GM12874 (cell line): ENCODE measurements around the gene ARL2BP.

Source experiments
- TF ChIP-seq, protein P1 (sequence below): IDR thresholded peaks from 2 replicates; pipeline ENCODE4 v1.5.1; 2011; ENCODE audit warnings: low read depth, mild to moderate bottlenecking, control low read depth, low read length, moderate library complexity; ENCODE audit not compliant: insufficient read depth

The ARL2BP gene

DNA sequence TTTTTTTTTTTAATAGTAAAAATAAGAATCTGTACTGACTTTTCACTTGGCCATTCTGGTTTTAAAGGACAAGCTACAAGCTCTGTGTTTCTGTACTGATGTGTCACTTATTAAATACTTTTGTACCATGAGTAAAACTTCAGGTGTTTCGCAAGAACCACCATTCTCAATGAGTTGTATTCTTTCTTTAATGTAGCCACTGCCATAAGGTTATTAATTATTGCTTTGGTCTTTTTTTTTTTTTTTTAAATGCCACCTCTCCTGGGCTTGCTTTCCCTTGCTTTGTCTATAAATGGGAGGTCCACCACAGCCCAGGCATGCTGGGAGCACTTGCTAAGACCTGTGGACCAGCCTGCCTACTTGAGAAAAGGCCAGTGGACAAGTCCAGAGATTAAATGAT lies 8.4 kb downstream of the ARL2BP start:
- TF ChIP-seq, protein P1, sequence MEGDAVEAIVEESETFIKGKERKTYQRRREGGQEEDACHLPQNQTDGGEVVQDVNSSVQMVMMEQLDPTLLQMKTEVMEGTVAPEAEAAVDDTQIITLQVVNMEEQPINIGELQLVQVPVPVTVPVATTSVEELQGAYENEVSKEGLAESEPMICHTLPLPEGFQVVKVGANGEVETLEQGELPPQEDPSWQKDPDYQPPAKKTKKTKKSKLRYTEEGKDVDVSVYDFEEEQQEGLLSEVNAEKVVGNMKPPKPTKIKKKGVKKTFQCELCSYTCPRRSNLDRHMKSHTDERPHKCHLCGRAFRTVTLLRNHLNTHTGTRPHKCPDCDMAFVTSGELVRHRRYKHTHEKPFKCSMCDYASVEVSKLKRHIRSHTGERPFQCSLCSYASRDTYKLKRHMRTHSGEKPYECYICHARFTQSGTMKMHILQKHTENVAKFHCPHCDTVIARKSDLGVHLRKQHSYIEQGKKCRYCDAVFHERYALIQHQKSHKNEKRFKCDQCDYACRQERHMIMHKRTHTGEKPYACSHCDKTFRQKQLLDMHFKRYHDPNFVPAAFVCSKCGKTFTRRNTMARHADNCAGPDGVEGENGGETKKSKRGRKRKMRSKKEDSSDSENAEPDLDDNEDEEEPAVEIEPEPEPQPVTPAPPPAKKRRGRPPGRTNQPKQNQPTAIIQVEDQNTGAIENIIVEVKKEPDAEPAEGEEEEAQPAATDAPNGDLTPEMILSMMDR = no peak

DNA sequence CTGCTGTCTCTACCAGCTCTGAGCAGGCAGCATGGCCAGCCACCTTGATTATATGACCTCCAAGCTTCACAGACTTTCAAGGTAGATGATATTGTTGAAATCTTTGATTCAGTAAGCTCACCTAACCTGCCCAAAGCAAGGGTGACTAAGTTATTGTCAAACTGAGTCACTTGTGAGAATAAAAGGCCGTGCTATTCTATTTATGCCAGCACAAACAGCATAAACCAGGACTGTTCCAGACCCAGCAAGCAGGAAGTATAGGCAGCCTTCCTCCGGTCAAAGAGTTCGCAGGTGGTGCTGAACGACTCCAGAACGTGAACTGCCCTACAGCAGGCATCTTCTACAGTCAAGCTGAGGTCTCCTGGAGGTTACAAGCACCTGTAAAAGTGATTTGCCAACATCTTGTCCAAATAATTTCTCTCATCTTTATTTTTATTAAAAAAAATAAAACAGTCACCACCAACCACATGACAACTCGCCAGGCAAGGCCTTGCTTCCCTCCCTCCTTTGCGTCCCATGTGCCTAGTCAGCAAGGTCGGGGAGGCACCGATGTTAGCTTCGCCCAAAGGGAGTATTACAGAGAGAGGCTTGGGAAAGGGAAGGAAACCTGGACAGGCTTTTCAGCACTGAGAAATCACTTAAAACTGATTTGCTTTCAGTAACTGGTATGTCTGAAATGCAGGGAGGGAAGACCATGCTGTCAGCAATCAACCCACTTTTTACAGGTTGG lies 10.8 kb downstream of the ARL2BP start:
- TF ChIP-seq, protein P1 = no peak

- TF ChIP-seq, protein P1 = no peak
These were observed 11.7 kb downstream of the ARL2BP start for GRCh38 chr16:57256601-57257395.

DNA sequence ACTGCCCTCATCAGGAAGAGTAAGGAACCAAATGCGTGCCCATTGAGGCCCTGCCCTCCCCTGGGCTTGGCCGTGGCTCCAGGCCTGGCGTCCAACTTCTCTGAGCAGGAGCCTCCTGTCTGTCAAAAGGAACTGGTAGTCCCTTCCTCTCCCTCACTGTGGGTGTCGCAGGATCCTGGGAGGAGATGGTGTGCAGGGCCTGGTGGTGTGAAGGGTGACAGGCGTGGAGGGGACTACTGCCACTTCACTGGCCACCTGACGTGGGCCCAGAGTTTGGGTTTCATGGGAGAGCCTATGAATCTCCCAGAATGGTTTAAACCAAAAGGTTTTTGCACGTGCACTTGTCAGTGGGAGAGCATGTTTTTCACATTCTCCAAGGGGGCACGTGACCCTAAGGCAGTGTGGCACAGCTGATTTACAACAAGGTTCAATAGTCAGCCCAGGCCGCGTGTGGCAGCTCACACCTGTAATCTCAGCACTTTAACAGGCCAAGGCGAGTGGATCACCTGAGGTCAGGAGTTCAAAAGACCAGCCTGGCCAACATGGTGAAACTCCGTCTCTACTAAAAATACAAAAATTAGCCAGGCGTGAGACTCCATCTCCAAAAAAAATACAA lies 12.5 kb downstream of the ARL2BP start:
- TF ChIP-seq, protein P1 = no peak

DNA sequence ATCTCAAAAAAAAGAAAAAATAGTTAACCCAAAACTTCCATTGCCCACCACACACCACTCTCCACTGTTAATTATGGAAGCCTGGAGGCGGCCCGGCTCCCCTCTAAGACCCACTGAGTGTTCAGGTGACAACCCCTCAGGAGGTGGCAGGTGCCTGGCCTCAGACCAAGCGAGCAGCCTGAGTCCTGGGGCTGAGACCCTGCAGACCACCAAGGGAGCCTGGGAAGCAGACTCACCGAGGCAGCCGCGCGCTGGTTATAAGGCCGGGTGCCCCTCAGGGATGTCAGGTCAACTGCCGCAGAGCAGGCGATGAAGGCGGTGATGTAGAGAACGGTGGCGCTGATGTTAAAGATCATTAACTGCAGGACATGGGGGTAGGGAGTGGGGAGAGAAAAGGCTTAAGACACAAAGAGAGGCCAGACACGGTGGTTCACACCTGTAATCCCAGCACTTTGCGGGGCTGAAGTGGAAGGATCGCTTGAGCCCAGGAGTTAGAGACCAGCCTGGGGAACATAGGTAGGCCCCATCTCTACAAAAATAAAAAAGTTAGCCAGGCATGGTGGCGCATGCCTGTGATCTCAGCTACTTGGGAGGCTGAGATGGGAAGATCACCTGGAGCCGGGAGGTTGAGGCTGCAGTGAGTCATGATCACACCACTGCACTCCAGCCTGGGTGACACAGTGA lies 13.3 kb downstream of the ARL2BP start:
- TF ChIP-seq, protein P1 = no peak

DNA sequence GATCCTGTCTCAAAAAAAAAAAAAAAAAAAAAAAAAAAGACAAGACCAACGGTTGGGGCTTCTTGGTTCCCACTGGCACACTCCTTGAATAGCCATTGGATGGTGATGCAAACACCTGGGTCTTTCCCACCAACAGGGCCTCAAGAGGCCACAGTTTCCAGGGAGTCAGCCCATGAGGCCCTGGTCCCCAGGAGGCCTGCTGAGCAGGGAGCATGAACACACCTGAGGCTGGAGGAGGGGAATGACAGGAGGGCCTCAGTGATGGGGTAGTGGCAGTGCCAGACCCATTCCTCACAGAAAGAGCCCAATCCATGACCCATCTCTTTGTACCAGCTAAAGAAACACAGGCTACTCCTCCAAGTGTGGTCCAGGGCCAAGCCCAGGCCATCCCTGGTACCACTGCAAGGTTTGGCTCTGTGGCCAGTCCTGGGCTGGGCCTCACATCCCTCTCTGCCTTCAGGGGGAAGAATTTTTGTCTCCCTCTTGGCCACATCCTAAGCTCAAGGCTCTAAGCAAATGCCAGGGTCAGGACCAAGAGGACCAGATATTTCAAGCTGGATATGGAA lies 13.9 kb downstream of the ARL2BP start:
- TF ChIP-seq, protein P1 = no peak
